ENCODE data around the gene PRKN. TPM values are rescaled to one million over a fixed set of nuclear protein-coding genes. Genes with fewer than 3 reads are reported as not detected.

Gene PRKN
- total and polyA plus RNA-seq, 2 experiments from 2014 or later, result 0.10 to 0.84 TPM

- TF ChIP-seq ZNF462 (CRISPR knock-in tag; IDR thresholded peaks at IDR 0.05) (no peak), EZH2 (IDR thresholded peaks at IDR 0.05; ENCODE audit: low read depth, unreplicated experiment) (no peak), EZH2phosphoT487 (IDR thresholded peaks at IDR 0.05; ENCODE audit: unreplicated experiment) (no peak)
Measured at GRCh38 chr6:161954699-161955276, 772.8 kb downstream of the PRKN start (continued).

- H2AFZ ChIP-seq, result no peak overlapping the region
- no peaks in the 10 kb centered on the region for H3F3A ChIP-seq (replicated peaks; ENCODE audit: low read depth)
- H3K4me1 ChIP-seq (ENCODE audit: insufficient read depth), result no peaks in the 10 kb centered on the region
- no peaks in the 10 kb centered on the region for H3K9me2 ChIP-seq (ENCODE audit: insufficient read depth)
- ATAC-seq (no peak), DNase-seq (ENCODE audit: low spot score) (no peak)
- no peak overlapping the region for H3K27ac ChIP-seq (ENCODE audit: low read depth)
- no peaks in the 10 kb centered on the region for H3K79me2 ChIP-seq (replicated peaks; ENCODE audit: insufficient read depth)
- no peaks in the 10 kb centered on the region for H4K20me1 ChIP-seq (replicated peaks; ENCODE audit: insufficient read depth)
- H3K4me3 ChIP-seq, result no peak overlapping the region
- Mint-ChIP-seq H3K4me3 (no peak overlapping the region), H3K27me3 (ENCODE audit: insufficient read depth, low read depth, poor library complexity) (peaks cover 6% of the 10 kb centered on the region), H3K4me1 (peaks cover 16% of the 10 kb centered on the region), H3K27ac (no peak overlapping the region), H3K36me3 (ENCODE audit: low read depth) (peaks cover 7% of the 10 kb centered on the region), H3K9me3 (peaks cover 12% of the 10 kb centered on the region)
- no peaks in the 10 kb centered on the region for H3K27me3 ChIP-seq (ENCODE audit: insufficient read depth)
- H3K4me2 ChIP-seq, result no peak overlapping the region
- H3K36me3 ChIP-seq (ENCODE audit: insufficient read depth), result no peaks in the 10 kb centered on the region
- TF ChIP-seq NANOG (IDR thresholded peaks at IDR 0.05; ENCODE audit: borderline replicate concordance), result no peak
- TF ChIP-seq EZH2 (IDR thresholded peaks at IDR 0.05; ENCODE audit: low read depth, unreplicated experiment), result no peak
- TF ChIP-seq ZNF114 (CRISPR knock-in tag; IDR thresholded peaks at IDR 0.05), result no peak
- TF ChIP-seq ZNF331 (CRISPR knock-in tag; IDR thresholded peaks at IDR 0.05; ENCODE audit: low read depth), result no peak
- TF ChIP-seq CTCF (conservative IDR thresholded peaks at IDR 0.05; ENCODE audit: low read depth in 2 of 2), result no peak
- no peak for TF ChIP-seq EZH2phosphoT487 (IDR thresholded peaks at IDR 0.05; ENCODE audit: unreplicated experiment)
- TF ChIP-seq ZNF462 (CRISPR knock-in tag; IDR thresholded peaks at IDR 0.05), result no peak
Measured at GRCh38 chr6:161954077-161954476, 773.5 kb downstream of the PRKN start.

All from GM23338 (cell line).